H9 (cell line): ENCODE data around the gene AKAP9. TPM values are rescaled to one million over a fixed set of nuclear protein-coding genes. Genes with fewer than 3 reads are reported as not detected.
A peak's percentile ranks its signal among the peaks of the same experiment; 100 is the strongest.

ENCODE experiments used
- DNase-seq: peaks from one replicate; pipeline ENCODE4 v3.0.0-alpha.2; 2017
- H2AFZ ChIP-seq: one replicate; pipeline ENCODE4 v1.6.1; 2013; ENCODE audit warnings: mild to moderate bottlenecking, low read length, control low read depth, moderate library complexity
- H2AK5ac ChIP-seq: 2 replicates; pipeline ENCODE4 v1.6.1; 2013; ENCODE audit warnings: low read length, control low read depth, mixed read lengths; ENCODE audit not compliant: insufficient read length
- H2BK120ac ChIP-seq: one replicate; pipeline ENCODE4 v1.6.1; 2013; ENCODE audit warnings: low read depth, mild to moderate bottlenecking, low read length, control low read depth, inconsistent platforms; ENCODE audit not compliant: poor library complexity, severe bottlenecking
- H2BK12ac ChIP-seq: 2 replicates; pipeline ENCODE4 v1.6.1; 2013; ENCODE audit warnings: low read length, control low read depth, mixed read lengths, low read depth; ENCODE audit not compliant: insufficient read length
- H2BK15ac ChIP-seq: 2 replicates; pipeline ENCODE4 v1.6.1; 2013; ENCODE audit warnings: low read depth, low read length, control low read depth
- H2BK20ac ChIP-seq: one replicate; pipeline ENCODE4 v1.6.1; 2013; ENCODE audit warnings: low read depth, mild to moderate bottlenecking, low read length, control low read depth, inconsistent platforms; ENCODE audit not compliant: poor library complexity, severe bottlenecking
- H2BK5ac ChIP-seq: 2 replicates; pipeline ENCODE4 v1.6.1; 2013; ENCODE audit warnings: low read length, control low read depth, mixed read lengths; ENCODE audit not compliant: insufficient read length
- H3K14ac ChIP-seq: 2 replicates; pipeline ENCODE4 v1.6.1; 2013; ENCODE audit warnings: low read length, control low read depth; ENCODE audit not compliant: insufficient read depth
- H3K18ac ChIP-seq: 2 replicates; pipeline ENCODE4 v1.6.1; 2013; ENCODE audit warnings: low read depth, mild to moderate bottlenecking, mixed read lengths, low read length, control low read depth; ENCODE audit not compliant: insufficient read length
- H3K23ac ChIP-seq: 2 replicates; pipeline ENCODE4 v1.6.1; 2013; ENCODE audit warnings: low read length, control low read depth, mixed read lengths, low read depth; ENCODE audit not compliant: insufficient read length
- H3K23me2 ChIP-seq: 2 replicates; pipeline ENCODE4 v1.6.1; 2013; ENCODE audit warnings: low read depth, mild to moderate bottlenecking, mixed read lengths, low read length, control low read depth; ENCODE audit not compliant: insufficient read length, poor library complexity, severe bottlenecking
- H3K27ac ChIP-seq: 2 replicates; pipeline ENCODE4 v1.5.1; 2013; ENCODE audit warnings: low read length, control low read depth, mixed read lengths, low read depth; ENCODE audit not compliant: insufficient read length
- H3K27me3 ChIP-seq: 2 replicates; pipeline ENCODE4 v1.6.1; 2013; ENCODE audit warnings: low read length, control low read depth, inconsistent platforms; ENCODE audit not compliant: insufficient read depth
- H3K4ac ChIP-seq: 2 replicates; pipeline ENCODE4 v1.6.1; 2013; ENCODE audit warnings: low read depth, mild to moderate bottlenecking, control low read depth, inconsistent platforms, low read length, moderate library complexity
- H3K4me1 ChIP-seq: 2 replicates; pipeline ENCODE4 v1.6.1; 2013; ENCODE audit warnings: low read length, control low read depth, inconsistent platforms; ENCODE audit not compliant: insufficient read depth
- H3K4me2 ChIP-seq: 2 replicates; pipeline ENCODE4 v1.6.1; 2013; ENCODE audit warnings: low read length, control low read depth, mixed read lengths; ENCODE audit not compliant: insufficient read length, insufficient read depth
- H3K56ac ChIP-seq: 2 replicates; pipeline ENCODE4 v1.6.1; 2013; ENCODE audit warnings: low read depth, mild to moderate bottlenecking, mixed read lengths, low read length, control low read depth; ENCODE audit not compliant: insufficient read length
- H3K79me1 ChIP-seq: 2 replicates; pipeline ENCODE4 v1.6.1; 2013; ENCODE audit warnings: low read depth, mild to moderate bottlenecking, moderate library complexity, low read length, control low read depth, inconsistent platforms; ENCODE audit not compliant: insufficient read depth, poor library complexity, severe bottlenecking
- H3K79me2 ChIP-seq: 2 replicates; pipeline ENCODE4 v1.6.1; 2013; ENCODE audit warnings: low read length, control low read depth, inconsistent platforms; ENCODE audit not compliant: insufficient read depth
- H3K9ac ChIP-seq: 2 replicates; pipeline ENCODE4 v1.6.1; 2013; ENCODE audit warnings: low read length, control low read depth, mixed read lengths; ENCODE audit not compliant: insufficient read length; ENCODE audit errors: extremely low read depth
- H3K9me3 ChIP-seq: one replicate; pipeline ENCODE4 v1.6.1; 2013; ENCODE audit warnings: low read depth, low read length, inconsistent platforms; ENCODE audit not compliant: control insufficient read depth
- H3T11ph ChIP-seq: one replicate; pipeline ENCODE4 v1.6.1; 2013; ENCODE audit warnings: mild to moderate bottlenecking, low read length, control low read depth, inconsistent platforms
- H4K20me1 ChIP-seq: one replicate; pipeline ENCODE4 v1.6.1; 2013; ENCODE audit not compliant: control insufficient read depth, insufficient read length, insufficient read depth
- H4K5ac ChIP-seq: 2 replicates; pipeline ENCODE4 v1.6.1; 2013; ENCODE audit warnings: low read depth, mild to moderate bottlenecking, mixed read lengths, low read length, control low read depth; ENCODE audit not compliant: insufficient read length
- H4K8ac ChIP-seq: replicated peaks from 2 replicates; pipeline ENCODE4 v1.6.1; 2013; ENCODE audit warnings: low read length, control low read depth, mixed read lengths, low read depth; ENCODE audit not compliant: insufficient read length
- H4K91ac ChIP-seq: 2 replicates; pipeline ENCODE4 v1.6.1; 2013; ENCODE audit warnings: low read depth, mild to moderate bottlenecking, moderate library complexity, mixed read lengths, low read length, control low read depth; ENCODE audit not compliant: insufficient read length
- H3K27ac Mint-ChIP-seq, 3 experiments: 2 replicates in 2 of 3; 3 replicates in 1 of 3; pipeline ENCODE4 v1.8.0; 2020 to 2021; ENCODE audit warnings: mixed read lengths in 3 of 3, mild to moderate bottlenecking in 1 of 3, moderate library complexity in 1 of 3
- H3K27me3 Mint-ChIP-seq: 2 replicates; pipeline ENCODE4 v1.8.0; 2021; ENCODE audit warnings: low read depth, mild to moderate bottlenecking, moderate library complexity, mixed read lengths
- H3K36me3 Mint-ChIP-seq, 3 experiments: 2 replicates in 2 of 3; 3 replicates in 1 of 3; pipeline ENCODE4 v1.8.0; 2020 to 2021; ENCODE audit warnings: low read depth in 3 of 3, mixed read lengths in 3 of 3; ENCODE audit not compliant: insufficient read depth in 1 of 3
- H3K4me1 Mint-ChIP-seq, 2 experiments: 2 replicates each; pipeline ENCODE4 v1.8.0; 2020; ENCODE audit warnings: mixed read lengths in 2 of 2
- H3K4me3 Mint-ChIP-seq, 2 experiments: 2 replicates in 1 of 2; 3 replicates in 1 of 2; pipeline ENCODE4 v1.8.0; 2020 to 2021; ENCODE audit warnings: mild to moderate bottlenecking in 2 of 2, mixed read lengths in 2 of 2, moderate library complexity in 1 of 2
- H3K9me3 Mint-ChIP-seq, 2 experiments: 2 replicates in 1 of 2; 3 replicates in 1 of 2; pipeline ENCODE4 v1.8.0; 2020; ENCODE audit warnings: mild to moderate bottlenecking in 2 of 2, mixed read lengths in 2 of 2, moderate library complexity in 1 of 2
- WGBS: extraction: QIAGEN DNeasy Blood & Tissue Kit; methylation state at CpG from one replicate; pipeline ENCODE4 v1.1.7; 2013; ENCODE audit warnings: missing lambda C conversion rate, low lambda C conversion rate, mixed read lengths; ENCODE audit not compliant: insufficient read length; ENCODE audit errors: extremely low coverage; 5-methylcytosine and 5-hydroxymethylcytosine counted together
- total RNA-seq: library from RNA; stranded (reverse); gene quantifications from 2 replicates; pipeline ENCODE4 v1.2.1, GENCODE V29; 2021
- TF ChIP-seq, protein P1 (sequence below): fragments of 200-600 bp; sonication (generic); conservative IDR thresholded peaks from 3 replicates; pipeline ENCODE4 v1.8.0; 2021; ENCODE audit warnings: antibody characterized with exemption, mild to moderate bottlenecking

AKAP9 gene
- total RNA-seq, 1 experiment from 2014 or later, result 22.4 TPM

DNA sequence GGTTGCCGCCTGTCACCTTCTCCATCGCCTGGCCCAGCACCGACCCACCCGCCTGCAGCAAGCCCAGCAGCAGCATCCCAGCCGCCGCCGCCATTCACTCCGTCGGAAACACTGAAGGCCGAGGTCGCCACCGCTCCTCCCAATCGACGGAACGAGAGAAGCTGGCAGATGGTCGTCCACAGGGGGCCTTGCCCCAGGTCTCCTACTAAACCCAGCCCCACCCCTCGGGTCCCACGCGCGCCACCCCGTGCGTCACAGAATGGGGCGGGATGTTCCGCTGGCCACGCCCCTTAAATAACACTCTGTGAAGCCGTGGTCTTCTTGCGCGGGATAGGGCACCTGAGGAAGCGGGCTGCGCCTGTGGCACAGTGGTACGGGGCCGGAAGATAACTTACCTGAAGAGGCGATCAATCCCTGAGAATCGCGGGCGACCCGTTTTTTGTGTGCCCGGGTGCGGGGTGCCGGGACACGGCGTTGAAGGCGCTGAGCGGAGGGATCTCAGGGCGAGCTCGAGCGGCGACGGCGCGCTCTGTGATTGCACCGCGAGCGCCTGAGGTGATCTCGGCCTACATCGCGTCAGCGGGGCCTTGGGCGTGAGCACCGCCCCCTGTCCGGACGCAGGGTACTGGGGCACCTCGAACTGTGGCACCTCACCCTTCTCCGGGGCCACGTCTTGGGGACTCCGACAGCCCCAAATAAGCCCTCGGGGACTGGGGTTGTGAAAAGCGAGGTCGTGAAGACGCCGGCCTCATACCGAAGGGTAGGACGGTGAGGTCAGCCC is 193.8 kb downstream of the AKAP9 start, which contains the start of gene CYP51A1:
TSS of gene CYP51A1 (minus strand) at position 207 of the 781 bp plus-strand sequence. CDS start at position 94, 113 bp downstream.
- WGBS, result no CpG with 5 or more reads among the region's 73 CpGs
- H3K27ac Mint-ChIP-seq, result peak within 1 kb of the TSS; percentile 100

More for the DNA sequence above, 193.8 kb downstream of the AKAP9 start, which contains the start of gene CYP51A1:
- no peaks in the 10 kb centered on the region for H3K27me3 ChIP-seq
- H3K9ac ChIP-seq, result peak within 1 kb of the TSS; percentile 80
- peak within 1 kb of the TSS; percentile 94 for H3K18ac ChIP-seq
- no peak within 1 kb of the TSS for H2AFZ ChIP-seq
- H3K79me1 ChIP-seq, result no peaks in the 10 kb centered on the region
- no peak within 1 kb of the TSS for H2AK5ac ChIP-seq
- peaks cover 19 to 27% of the 10 kb centered on the region in 2 experiments for H3K4me1 Mint-ChIP-seq
- H3K4me1 ChIP-seq, result no peaks in the 10 kb centered on the region; the same call in 1 of the 2 replicates
- no peak within 1 kb of the TSS for H2BK5ac ChIP-seq
- H3K4ac ChIP-seq, result no peak within 1 kb of the TSS
- H2BK15ac ChIP-seq, result no peak within 1 kb of the TSS
- H3T11ph ChIP-seq, result no peak within 1 kb of the TSS
- peaks cover 3 to 10% of the 10 kb centered on the region in 2 experiments; a peak in 2 of 5 replicates for H3K9me3 Mint-ChIP-seq
- H4K91ac ChIP-seq, result no peak within 1 kb of the TSS
- peaks cover 10 to 21% (median 16%) of the 10 kb centered on the region in 3 experiments; a peak in 6 of 7 replicates for H3K36me3 Mint-ChIP-seq
- H3K4me2 ChIP-seq, result peak within 1 kb of the TSS; percentile 89
- DNase-seq, result peak; percentile 94
- H3K27ac ChIP-seq, result peak within 1 kb of the TSS; percentile 37
- H4K5ac ChIP-seq, result no peak within 1 kb of the TSS
- H2BK120ac ChIP-seq, result no peak within 1 kb of the TSS
- H3K23me2 ChIP-seq, result no peaks in the 10 kb centered on the region
- peak within 1 kb of the TSS; percentile 98 for H3K4me3 Mint-ChIP-seq
- no peaks in the 10 kb centered on the region for H4K20me1 ChIP-seq
- no peak within 1 kb of the TSS for H4K8ac ChIP-seq
- H2BK20ac ChIP-seq, result no peak within 1 kb of the TSS
- H3K56ac ChIP-seq, result no peak within 1 kb of the TSS
- H2BK12ac ChIP-seq, result no peak within 1 kb of the TSS
- H3K79me2 ChIP-seq, result peaks cover 28% of the 10 kb centered on the region; the same call in 1 of the 2 replicates
- H3K14ac ChIP-seq, result peak within 1 kb of the TSS; percentile 91
- H3K9me3 ChIP-seq, result no peaks in the 10 kb centered on the region
- H3K23ac ChIP-seq, result no peak within 1 kb of the TSS
- H3K27me3 Mint-ChIP-seq, result no peaks in the 10 kb centered on the region
- TF ChIP-seq, protein P1, sequence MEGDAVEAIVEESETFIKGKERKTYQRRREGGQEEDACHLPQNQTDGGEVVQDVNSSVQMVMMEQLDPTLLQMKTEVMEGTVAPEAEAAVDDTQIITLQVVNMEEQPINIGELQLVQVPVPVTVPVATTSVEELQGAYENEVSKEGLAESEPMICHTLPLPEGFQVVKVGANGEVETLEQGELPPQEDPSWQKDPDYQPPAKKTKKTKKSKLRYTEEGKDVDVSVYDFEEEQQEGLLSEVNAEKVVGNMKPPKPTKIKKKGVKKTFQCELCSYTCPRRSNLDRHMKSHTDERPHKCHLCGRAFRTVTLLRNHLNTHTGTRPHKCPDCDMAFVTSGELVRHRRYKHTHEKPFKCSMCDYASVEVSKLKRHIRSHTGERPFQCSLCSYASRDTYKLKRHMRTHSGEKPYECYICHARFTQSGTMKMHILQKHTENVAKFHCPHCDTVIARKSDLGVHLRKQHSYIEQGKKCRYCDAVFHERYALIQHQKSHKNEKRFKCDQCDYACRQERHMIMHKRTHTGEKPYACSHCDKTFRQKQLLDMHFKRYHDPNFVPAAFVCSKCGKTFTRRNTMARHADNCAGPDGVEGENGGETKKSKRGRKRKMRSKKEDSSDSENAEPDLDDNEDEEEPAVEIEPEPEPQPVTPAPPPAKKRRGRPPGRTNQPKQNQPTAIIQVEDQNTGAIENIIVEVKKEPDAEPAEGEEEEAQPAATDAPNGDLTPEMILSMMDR, result peak; percentile 19; the same call in 1 of the 3 replicates
